MM.1S (cell line): ENCODE measurements around the gene RGS6.

Experiments used
- DNase-seq: peaks from one replicate; pipeline ENCODE4 v3.0.0-alpha.2; 2015
- H2AFZ ChIP-seq: fragments of 300-600 bp; sonication (generic); 2 replicates; pipeline ENCODE4 v1.6.0; 2016; ENCODE audit warnings: antibody characterized with exemption, low read length
- H3F3A ChIP-seq: fragments of 300-600 bp; sonication (generic); 2 replicates; pipeline ENCODE4 v1.6.1; 2016; ENCODE audit warnings: mild to moderate bottlenecking, antibody characterized with exemption, low read length, moderate library complexity, mixed read lengths; ENCODE audit not compliant: insufficient read depth
- H3K27ac ChIP-seq: fragments of 300-600 bp; sonication (generic); 2 replicates; pipeline ENCODE4 v1.5.1; 2016; ENCODE audit warnings: mild to moderate bottlenecking, low read length
- H3K27me3 ChIP-seq: fragments of 300-600 bp; sonication (generic); replicated peaks from 2 replicates; pipeline ENCODE4 v1.6.0; 2016; ENCODE audit warnings: low read length; ENCODE audit not compliant: insufficient read depth
- H3K36me3 ChIP-seq: fragments of 300-600 bp; sonication (generic); replicated peaks from 2 replicates; pipeline ENCODE4 v1.6.1; 2016; ENCODE audit warnings: mild to moderate bottlenecking, low read length, mixed read lengths; ENCODE audit not compliant: insufficient read depth
- H3K4me1 ChIP-seq: fragments of 300-600 bp; sonication (generic); 2 replicates; pipeline ENCODE4 v1.6.1; 2016; ENCODE audit warnings: low read length, mixed read lengths
- H3K4me2 ChIP-seq: fragments of 300-600 bp; sonication (generic); 2 replicates; pipeline ENCODE4 v1.6.0; 2016; ENCODE audit warnings: low read depth, low read length
- H3K4me3 ChIP-seq: fragments of 300-600 bp; sonication (generic); 2 replicates; pipeline ENCODE4 v1.5.1; 2016; ENCODE audit warnings: low read length, mixed read lengths
- H3K79me2 ChIP-seq: fragments of 300-600 bp; sonication (generic); 2 replicates; pipeline ENCODE4 v1.6.1; 2016; ENCODE audit warnings: mixed run types, low read length, mixed read lengths
- H3K9ac ChIP-seq: fragments of 300-600 bp; sonication (generic); 2 replicates; pipeline ENCODE4 v1.6.1; 2016; ENCODE audit warnings: low read length, mixed read lengths
- H3K9me2 ChIP-seq: fragments of 300-600 bp; sonication (generic); replicated peaks from 2 replicates; pipeline ENCODE4 v1.6.1; 2016; ENCODE audit warnings: mild to moderate bottlenecking, low read length, mixed read lengths; ENCODE audit not compliant: insufficient read depth
- H3K9me3 ChIP-seq: fragments of 300-600 bp; sonication (generic); replicated peaks from 2 replicates; pipeline ENCODE4 v1.6.1; 2016; ENCODE audit warnings: mild to moderate bottlenecking, low read length, mixed read lengths; ENCODE audit not compliant: insufficient read depth
- H4K20me1 ChIP-seq: fragments of 300-600 bp; sonication (generic); 2 replicates; pipeline ENCODE4 v1.6.1; 2016; ENCODE audit warnings: mild to moderate bottlenecking, low read length, moderate library complexity, mixed read lengths; ENCODE audit not compliant: insufficient read depth
- EZH2 ChIP-seq: fragments of 300-600 bp; sonication (generic); optimal IDR thresholded peaks from 2 replicates; pipeline ENCODE3; 2017; ENCODE audit warnings: low read depth, mild to moderate bottlenecking, antibody characterized with exemption, low read length, mixed read lengths
- EZH2phosphoT487 ChIP-seq: fragments of 300-600 bp; sonication (generic); IDR thresholded peaks from 2 replicates; pipeline ENCODE4 v1.6.1; 2018; ENCODE audit warnings: antibody characterized with exemption, low read length
- TF ChIP-seq, protein P1 (sequence below): fragments of 300-600 bp; sonication (generic); IDR thresholded peaks from 2 replicates; pipeline ENCODE4 v1.5.1; 2016; ENCODE audit warnings: antibody characterized with exemption, low read length, mixed read lengths

The RGS6 gene

DNA sequence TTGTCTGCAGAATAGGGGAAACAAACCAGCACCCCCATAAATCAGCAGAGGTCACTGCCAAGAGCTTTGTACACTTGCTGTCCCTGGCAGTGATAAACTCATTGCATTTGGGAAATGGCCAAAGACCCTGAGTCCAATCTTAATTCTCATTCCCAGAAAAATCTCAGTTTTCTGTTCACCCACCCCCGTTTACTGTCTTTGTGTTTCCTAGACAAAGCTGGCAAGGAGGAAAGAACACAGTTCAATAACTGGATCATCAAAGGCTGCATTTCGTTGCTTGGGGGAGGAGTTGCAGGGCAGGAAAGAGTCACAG lies 596.6 kb downstream of the RGS6 start:
- H3K36me3 ChIP-seq, result no peaks in the 10 kb centered on the region
- H3K9me3 ChIP-seq, result no peaks in the 10 kb centered on the region
- H3K27me3 ChIP-seq, result no peaks in the 10 kb centered on the region
- peaks cover 20% of the 10 kb centered on the region for H3K4me1 ChIP-seq
- no peaks in the 10 kb centered on the region for H3K9me2 ChIP-seq
- H3K4me3 ChIP-seq, result no peak overlapping the region
- H4K20me1 ChIP-seq, result no peaks in the 10 kb centered on the region
- DNase-seq, result no peak
- TF ChIP-seq EZH2phosphoT487 (no peak), EZH2 (no peak)
- TF ChIP-seq, protein P1, sequence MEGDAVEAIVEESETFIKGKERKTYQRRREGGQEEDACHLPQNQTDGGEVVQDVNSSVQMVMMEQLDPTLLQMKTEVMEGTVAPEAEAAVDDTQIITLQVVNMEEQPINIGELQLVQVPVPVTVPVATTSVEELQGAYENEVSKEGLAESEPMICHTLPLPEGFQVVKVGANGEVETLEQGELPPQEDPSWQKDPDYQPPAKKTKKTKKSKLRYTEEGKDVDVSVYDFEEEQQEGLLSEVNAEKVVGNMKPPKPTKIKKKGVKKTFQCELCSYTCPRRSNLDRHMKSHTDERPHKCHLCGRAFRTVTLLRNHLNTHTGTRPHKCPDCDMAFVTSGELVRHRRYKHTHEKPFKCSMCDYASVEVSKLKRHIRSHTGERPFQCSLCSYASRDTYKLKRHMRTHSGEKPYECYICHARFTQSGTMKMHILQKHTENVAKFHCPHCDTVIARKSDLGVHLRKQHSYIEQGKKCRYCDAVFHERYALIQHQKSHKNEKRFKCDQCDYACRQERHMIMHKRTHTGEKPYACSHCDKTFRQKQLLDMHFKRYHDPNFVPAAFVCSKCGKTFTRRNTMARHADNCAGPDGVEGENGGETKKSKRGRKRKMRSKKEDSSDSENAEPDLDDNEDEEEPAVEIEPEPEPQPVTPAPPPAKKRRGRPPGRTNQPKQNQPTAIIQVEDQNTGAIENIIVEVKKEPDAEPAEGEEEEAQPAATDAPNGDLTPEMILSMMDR, result no peak
- H3F3A ChIP-seq, result peaks cover 15% of the 10 kb centered on the region; the same call in 1 of the 2 replicates
- H2AFZ ChIP-seq, result no peak overlapping the region
- H3K4me2 ChIP-seq, result no peak overlapping the region
- H3K79me2 ChIP-seq, result no peaks in the 10 kb centered on the region
- H3K9ac ChIP-seq, result no peak overlapping the region
- H3K27ac ChIP-seq, result no peak overlapping the region

DNA sequence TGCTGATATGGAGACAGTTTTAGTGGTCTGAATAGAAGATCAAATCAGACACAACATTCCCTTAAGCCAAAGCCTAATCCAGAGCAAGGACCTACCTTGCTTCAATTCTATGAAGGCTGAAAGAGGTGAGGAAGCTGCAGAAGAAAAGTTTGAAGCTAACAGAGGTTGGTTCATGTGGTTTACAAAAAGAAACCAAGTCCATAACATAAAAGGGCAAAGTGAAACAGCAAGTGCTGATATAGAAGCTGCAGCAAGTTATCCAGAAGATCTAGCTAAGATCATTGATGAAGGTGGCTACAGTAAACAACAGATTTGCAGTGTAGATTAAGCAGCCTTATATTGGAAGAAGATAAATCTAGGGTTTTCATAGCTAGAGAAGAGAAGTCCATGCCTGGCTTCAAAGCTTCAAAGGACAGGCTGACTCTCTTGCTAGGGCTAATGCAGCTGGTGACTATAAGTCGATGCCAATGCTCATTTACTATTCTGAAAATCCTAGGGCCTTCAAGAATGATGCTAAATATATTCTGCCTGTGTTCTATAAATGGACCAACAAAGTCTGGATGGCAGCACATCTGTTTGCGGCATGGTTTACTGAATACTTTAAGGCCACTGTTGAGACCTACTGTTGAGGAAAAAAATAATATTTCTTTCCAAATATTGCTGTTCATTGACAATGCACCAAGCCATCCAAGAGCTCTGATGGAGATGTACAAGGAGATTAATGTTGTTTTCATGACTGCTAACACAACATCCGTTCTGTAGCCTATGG lies 600.6 kb downstream of the RGS6 start:
- Histone ChIP-seq H3K79me2 (no peaks in the 10 kb centered on the region), H3F3A (peaks cover 15% of the 10 kb centered on the region; the same call in 1 of the 2 replicates), H3K9me3 (no peaks in the 10 kb centered on the region), H3K9me2 (no peaks in the 10 kb centered on the region), H3K36me3 (no peaks in the 10 kb centered on the region), H4K20me1 (no peaks in the 10 kb centered on the region), H2AFZ (no peak overlapping the region), H3K9ac (no peak overlapping the region), H3K27ac (peak overlapping the region; percentile 46; the same call in 1 of the 2 replicates), H3K4me3 (no peak overlapping the region), H3K4me2 (no peak overlapping the region), H3K27me3 (no peaks in the 10 kb centered on the region), H3K4me1 (peaks cover 32% of the 10 kb centered on the region)
- no peak for TF ChIP-seq EZH2
- DNase-seq, result peak; percentile 36

DNA sequence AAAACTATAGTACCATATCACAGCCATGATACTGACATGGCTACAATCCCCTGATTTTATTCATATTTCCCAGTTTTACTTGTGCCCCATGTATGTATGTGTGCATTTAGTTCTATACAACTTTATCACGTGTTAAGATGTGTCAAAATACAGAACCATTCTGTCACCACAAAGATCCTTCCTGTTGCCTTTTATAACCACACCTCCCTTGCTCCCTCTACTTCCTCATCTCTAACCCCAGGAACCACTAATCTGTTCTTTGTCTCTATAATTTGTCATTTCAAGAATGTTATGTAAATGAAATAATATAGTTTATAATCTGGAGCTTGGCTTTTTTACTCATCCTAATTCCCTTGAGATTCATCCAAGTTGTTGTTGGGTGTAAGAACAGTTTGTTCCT lies 603.3 kb downstream of the RGS6 start:
- no peak overlapping the region for H3K4me3 ChIP-seq
- peaks cover 32% of the 10 kb centered on the region for H3K4me1 ChIP-seq
- H3K4me2 ChIP-seq, result no peak overlapping the region
- H3K9me3 ChIP-seq, result no peaks in the 10 kb centered on the region
- no peak overlapping the region for H2AFZ ChIP-seq
- H3K27me3 ChIP-seq, result no peaks in the 10 kb centered on the region
- no peak overlapping the region for H3K27ac ChIP-seq
- H3K9me2 ChIP-seq, result no peaks in the 10 kb centered on the region
- H3K9ac ChIP-seq, result no peak overlapping the region
- no peaks in the 10 kb centered on the region for H3K36me3 ChIP-seq
- no peaks in the 10 kb centered on the region for H3K79me2 ChIP-seq
- no peaks in the 10 kb centered on the region for H4K20me1 ChIP-seq
- H3F3A ChIP-seq, result peaks cover 15% of the 10 kb centered on the region; the same call in 1 of the 2 replicates
- no peak for DNase-seq
- TF ChIP-seq EZH2phosphoT487, result no peak
- TF ChIP-seq, protein P1, result no peak
- TF ChIP-seq EZH2, result no peak

DNA sequence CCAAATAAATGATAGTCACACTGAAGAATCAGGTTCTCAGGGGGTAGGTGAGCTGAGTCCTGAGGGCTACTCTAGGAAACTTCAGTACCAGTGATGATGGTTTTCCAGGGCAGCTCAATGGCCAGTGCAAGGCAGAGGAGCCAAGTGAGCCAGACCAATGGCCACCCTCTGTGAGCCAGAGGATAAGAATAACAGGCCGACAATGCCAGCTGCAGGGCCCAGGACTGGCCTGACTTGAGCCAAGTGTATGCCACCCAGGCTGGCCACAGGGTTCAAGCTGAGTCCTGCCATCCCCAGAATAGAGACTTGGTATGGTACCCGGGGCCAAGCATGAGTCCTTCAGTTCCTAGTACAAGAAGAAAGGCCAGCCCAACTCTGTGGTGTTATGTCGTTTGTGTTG lies 606.2 kb downstream of the RGS6 start:
- no peaks in the 10 kb centered on the region for H3K36me3 ChIP-seq
- peaks cover 3% of the 10 kb centered on the region; the same call in 1 of the 2 replicates for H3F3A ChIP-seq
- H3K9me2 ChIP-seq, result no peaks in the 10 kb centered on the region
- no peak for TF ChIP-seq EZH2phosphoT487
- TF ChIP-seq EZH2, result no peak
- TF ChIP-seq, protein P1, result no peak
- H3K4me2 ChIP-seq, result no peak overlapping the region
- no peak overlapping the region for H3K27ac ChIP-seq
- DNase-seq, result no peak
- H3K4me3 ChIP-seq, result no peak overlapping the region
- no peaks in the 10 kb centered on the region for H3K79me2 ChIP-seq
- H3K9ac ChIP-seq, result no peak overlapping the region
- H2AFZ ChIP-seq, result no peak overlapping the region
- peaks cover 22% of the 10 kb centered on the region for H3K4me1 ChIP-seq
- no peaks in the 10 kb centered on the region for H3K27me3 ChIP-seq
- H3K9me3 ChIP-seq, result no peaks in the 10 kb centered on the region
- no peaks in the 10 kb centered on the region for H4K20me1 ChIP-seq
